C4-2B (cell line): Measurements from ENCODE around the gene MICU1.
"Not testable (repeated sequence)": the region's sequence is repeated elsewhere in the genome, so short reads cannot be mapped to it uniquely, and the experiment has no call there.

Source experiments
- H3K27ac ChIP-seq: fragments of 450-650 bp; 2 replicates; pipeline ENCODE4 v1.5.1; 2017
- ZFX ChIP-seq: fragments of 450-650 bp; IDR thresholded peaks from 2 replicates; pipeline ENCODE4 v1.6.1; 2017
- TF ChIP-seq, protein P1 (sequence below): fragments of 450-650 bp; conservative IDR thresholded peaks from 2 replicates; pipeline ENCODE4 v1.5.1; 2017; ENCODE audit warnings: mild to moderate bottlenecking

The MICU1 gene

DNA sequence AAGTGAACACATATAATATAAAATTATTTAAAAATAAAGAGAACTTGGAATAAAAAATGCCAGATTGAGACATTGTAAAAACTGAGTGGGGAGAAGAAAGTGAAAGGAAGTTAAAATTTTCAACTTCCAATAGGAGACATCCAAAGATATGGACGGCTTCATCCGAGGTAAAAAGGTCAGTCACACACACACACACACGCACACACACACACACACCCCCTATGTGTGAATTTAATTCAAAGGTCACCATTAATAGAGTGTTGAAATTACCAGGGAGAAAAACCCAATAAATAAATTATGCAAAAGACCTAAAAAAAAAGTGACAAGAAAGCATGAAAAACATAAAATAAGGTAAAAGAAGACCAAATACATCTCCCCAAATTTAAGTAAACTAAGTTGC, 140.2 kb downstream of the MICU1 start:
- no peak overlapping the region for H3K27ac ChIP-seq
- TF ChIP-seq ZFX: no peak
- TF ChIP-seq, protein P1, sequence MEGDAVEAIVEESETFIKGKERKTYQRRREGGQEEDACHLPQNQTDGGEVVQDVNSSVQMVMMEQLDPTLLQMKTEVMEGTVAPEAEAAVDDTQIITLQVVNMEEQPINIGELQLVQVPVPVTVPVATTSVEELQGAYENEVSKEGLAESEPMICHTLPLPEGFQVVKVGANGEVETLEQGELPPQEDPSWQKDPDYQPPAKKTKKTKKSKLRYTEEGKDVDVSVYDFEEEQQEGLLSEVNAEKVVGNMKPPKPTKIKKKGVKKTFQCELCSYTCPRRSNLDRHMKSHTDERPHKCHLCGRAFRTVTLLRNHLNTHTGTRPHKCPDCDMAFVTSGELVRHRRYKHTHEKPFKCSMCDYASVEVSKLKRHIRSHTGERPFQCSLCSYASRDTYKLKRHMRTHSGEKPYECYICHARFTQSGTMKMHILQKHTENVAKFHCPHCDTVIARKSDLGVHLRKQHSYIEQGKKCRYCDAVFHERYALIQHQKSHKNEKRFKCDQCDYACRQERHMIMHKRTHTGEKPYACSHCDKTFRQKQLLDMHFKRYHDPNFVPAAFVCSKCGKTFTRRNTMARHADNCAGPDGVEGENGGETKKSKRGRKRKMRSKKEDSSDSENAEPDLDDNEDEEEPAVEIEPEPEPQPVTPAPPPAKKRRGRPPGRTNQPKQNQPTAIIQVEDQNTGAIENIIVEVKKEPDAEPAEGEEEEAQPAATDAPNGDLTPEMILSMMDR: no peak

DNA sequence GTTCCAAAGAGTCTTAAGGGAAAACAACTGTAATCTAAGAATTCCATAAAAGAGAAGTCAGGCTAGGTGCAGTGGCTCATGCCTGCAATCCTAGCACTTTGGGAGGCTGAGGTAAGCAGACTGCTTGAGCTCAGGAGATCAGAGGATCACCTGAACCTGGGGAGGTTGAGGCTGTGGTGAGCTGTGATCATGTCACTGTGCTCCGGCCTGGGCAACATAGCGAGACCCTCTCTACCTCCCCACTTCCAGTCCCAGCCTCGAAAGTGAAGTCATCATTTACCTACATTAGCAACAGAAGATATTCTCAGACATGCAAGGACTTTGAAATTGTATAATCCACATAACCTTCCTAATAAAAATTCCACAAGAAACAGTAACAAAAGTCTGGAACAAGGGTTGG, 141.4 kb downstream of the MICU1 start:
- no peak overlapping the region for H3K27ac ChIP-seq
- no peak for TF ChIP-seq ZFX
- TF ChIP-seq, protein P1: no peak

DNA sequence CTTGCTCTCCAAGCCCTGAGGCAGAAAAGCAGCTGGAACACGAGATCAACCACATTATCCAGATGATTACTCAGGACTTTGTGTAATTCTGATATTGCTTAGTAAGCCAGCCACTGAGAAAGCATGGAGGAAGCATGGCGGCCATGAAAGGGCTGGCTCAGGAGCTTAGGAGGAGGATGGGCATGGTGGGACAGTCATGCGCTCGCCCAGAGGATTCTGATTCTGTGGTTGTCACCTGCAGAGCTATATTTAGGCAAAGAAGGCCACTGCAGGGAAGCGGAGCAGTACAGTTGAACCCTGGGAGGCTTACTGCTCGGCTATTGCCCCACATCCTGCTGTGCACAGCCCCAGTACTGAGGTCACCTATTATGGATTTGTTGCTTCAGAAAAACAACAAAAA, 142.4 kb downstream of the MICU1 start:
- no peak overlapping the region for H3K27ac ChIP-seq
- no peak for TF ChIP-seq ZFX
- TF ChIP-seq, protein P1: no peak

DNA sequence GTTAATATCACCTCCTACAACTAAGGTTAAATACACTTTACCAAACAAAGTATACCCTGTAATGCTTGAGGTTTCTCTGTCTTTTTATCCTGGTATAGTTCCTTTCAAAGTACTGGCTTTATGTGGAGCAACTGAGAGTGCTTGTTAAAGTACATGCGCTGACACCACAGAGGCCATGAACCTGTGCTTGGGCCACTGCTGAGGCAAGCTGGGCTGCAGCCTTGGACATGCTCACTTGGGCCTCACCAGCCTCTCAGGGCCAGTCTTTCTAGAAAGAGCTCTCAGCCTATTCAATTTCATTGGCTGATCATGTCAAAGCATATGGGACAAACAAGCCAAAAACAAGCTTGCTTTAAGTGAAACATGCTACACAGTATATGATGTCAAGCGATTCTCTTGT, 145.0 kb downstream of the MICU1 start:
- no peak overlapping the region for H3K27ac ChIP-seq
- TF ChIP-seq, protein P1: no peak

DNA sequence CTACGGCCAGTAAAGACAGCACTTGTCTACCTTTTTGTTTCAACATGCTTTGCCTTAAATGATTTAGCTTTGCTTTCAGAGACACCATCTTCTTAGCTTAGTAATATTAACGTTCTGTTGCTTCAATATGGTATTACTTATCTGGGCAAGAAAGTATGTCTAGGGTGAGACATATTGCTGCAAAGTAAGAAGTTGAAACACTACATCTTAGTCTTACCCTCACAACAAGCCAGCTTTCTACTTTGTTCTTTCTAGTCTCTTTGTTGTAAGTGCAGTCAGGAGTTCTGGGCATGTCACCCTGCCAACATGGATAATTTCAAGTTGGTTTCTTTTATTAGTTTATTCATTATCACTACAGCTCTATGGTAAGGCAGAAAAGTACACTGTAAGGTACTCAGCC, 148.4 kb downstream of the MICU1 start:
- no peak overlapping the region for H3K27ac ChIP-seq
- TF ChIP-seq, protein P1: no peak
- TF ChIP-seq ZFX: no peak

DNA sequence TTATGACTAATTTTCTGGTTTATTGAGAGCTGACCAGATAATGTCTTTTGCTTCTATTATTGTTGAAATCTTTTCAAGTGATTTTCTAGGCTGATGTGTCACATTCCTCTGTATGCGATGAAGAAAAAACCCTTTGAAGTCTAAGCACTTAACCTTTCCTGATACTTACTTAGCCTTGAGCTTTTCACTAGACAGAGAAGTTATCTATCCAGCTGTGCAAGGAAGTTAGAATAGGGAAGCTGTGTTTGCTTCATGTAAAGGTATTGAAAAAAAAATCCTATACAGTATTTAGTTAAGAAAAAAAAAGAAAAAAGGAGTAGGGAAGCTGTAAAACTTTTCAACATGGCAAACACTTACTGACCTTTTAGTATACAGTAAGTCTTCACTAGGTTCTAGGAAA, 153.6 kb downstream of the MICU1 start:
- TF ChIP-seq, protein P1: no peak
- no peak for TF ChIP-seq ZFX
- H3K27ac ChIP-seq: no peak overlapping the region

DNA sequence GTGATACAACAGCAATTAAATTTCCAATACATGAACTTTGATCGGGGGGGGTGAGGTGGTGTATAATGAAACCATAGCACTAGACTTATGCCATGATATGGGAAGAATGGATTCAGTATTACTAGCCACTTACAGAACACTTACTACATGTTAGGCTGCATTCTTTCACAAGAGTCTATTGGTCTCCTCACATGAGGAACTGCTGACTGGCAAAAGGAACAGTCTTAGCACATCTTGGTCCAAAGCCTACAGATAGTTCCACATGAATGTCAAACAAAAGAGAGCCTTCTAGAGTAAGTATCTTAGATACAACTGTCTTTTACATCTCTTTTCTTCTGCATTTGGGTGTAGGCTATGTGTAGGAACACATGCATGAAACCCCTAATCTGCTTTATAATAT, 155.2 kb downstream of the MICU1 start:
- no peak for TF ChIP-seq ZFX
- TF ChIP-seq, protein P1: no peak
- no peak overlapping the region for H3K27ac ChIP-seq

DNA sequence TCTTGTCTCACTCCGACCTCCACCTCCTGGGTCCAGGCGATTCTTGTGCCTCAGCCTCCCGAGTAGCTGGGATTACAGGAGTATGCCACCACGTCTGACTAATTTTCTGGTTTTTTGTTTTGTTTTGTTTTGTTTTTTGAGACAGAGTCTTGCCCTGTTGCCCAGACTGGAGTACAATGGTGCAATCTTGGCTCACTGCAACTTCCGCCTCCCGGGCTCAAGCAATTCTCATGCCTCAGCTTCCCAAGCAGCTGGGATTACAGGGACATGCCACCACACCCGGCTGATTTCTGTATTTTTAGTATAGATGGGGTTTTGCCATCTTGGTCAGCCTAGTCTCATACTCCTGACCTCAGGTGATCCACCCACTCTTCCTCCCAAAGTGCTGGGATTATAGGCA, 158.8 kb downstream of the MICU1 start:
- not testable (repeated sequence) for H3K27ac ChIP-seq
